ENCODE results near the gene NME3.

NME3 gene

GRCh38 chr16:1793578-1794220 is 22.4 kb upstream of the NME3 start, which contains the start of gene IGFALS:
Gene IGFALS, minus strand, starts transcription at chr16:1793705. Its CDS starts 53 bp downstream, at chr16:1793652.
- no peak for TF ChIP-seq CTCF (conservative IDR thresholded peaks at IDR 0.05; ENCODE audit: low read depth, low read length)
- H3K4me3 ChIP-seq (ENCODE audit: low read length) = peak within 1 kb of the TSS; percentile 20
- no peak for DNase-seq (ENCODE audit: low read depth)

- TF ChIP-seq CTCF (conservative IDR thresholded peaks at IDR 0.05; ENCODE audit: low read depth, low read length) = no peak
- DNase-seq (ENCODE audit: low read depth) = no peak
- peak overlapping the region; percentile 14 for H3K4me3 ChIP-seq (ENCODE audit: low read length)
These were observed 21.7 kb upstream of the NME3 start for GRCh38 chr16:1792836-1793577.

GRCh38 chr16:1791943-1792812 is 20.8 kb upstream of the NME3 start:
- TF ChIP-seq CTCF (conservative IDR thresholded peaks at IDR 0.05; ENCODE audit: low read depth, low read length) = no peak
- H3K4me3 ChIP-seq (ENCODE audit: low read length) = no peak overlapping the region
- DNase-seq (ENCODE audit: low read depth) = no peak

GRCh38 chr16:1791256-1791942 is 20.1 kb upstream of the NME3 start:
- no peak overlapping the region for H3K4me3 ChIP-seq (ENCODE audit: low read length)
- no peak for TF ChIP-seq CTCF (conservative IDR thresholded peaks at IDR 0.05; ENCODE audit: low read depth, low read length)
- DNase-seq (ENCODE audit: low read depth) = no peak

GRCh38 chr16:1790611-1791255 is 19.4 kb upstream of the NME3 start:
- H3K4me3 ChIP-seq (ENCODE audit: low read length) = no peak overlapping the region
- TF ChIP-seq CTCF (conservative IDR thresholded peaks at IDR 0.05; ENCODE audit: low read depth, low read length) = no peak
- no peak for DNase-seq (ENCODE audit: low read depth)

- DNase-seq (ENCODE audit: low read depth) = no peak
- H3K4me3 ChIP-seq (ENCODE audit: low read length) = no peak overlapping the region
- no peak for TF ChIP-seq CTCF (conservative IDR thresholded peaks at IDR 0.05; ENCODE audit: low read depth, low read length)
These were observed 18.9 kb upstream of the NME3 start for GRCh38 chr16:1790261-1790610.

Measured in retinal pigment epithelial cell (primary cell).